ENCODE results near the gene ASPG.

GRCh38 chr14:104148433-104149277 lies 63.2 kb downstream of the ASPG start:
- TF ChIP-seq CTCF (conservative IDR thresholded peaks at IDR 0.05; ENCODE audit: low read depth, low read length), result no peak
- TF ChIP-seq EZH2 (IDR thresholded peaks at IDR 0.05; ENCODE audit: low read length, unreplicated experiment), result no peak
- no peak for TF ChIP-seq EZH2phosphoT487 (IDR thresholded peaks at IDR 0.05; ENCODE audit: borderline replicate concordance, low read length)

Data from PC-3 (cell line).